ENCODE results near the gene PRLHR.

Gene PRLHR

GRCh38 chr10:118571123-118571522 is 24.3 kb downstream of the PRLHR start:
- ATAC-seq, result no peak; the same call in 2 of the 3 replicates
- no peak for TF ChIP-seq ISL1 (CRISPR knock-in tag; IDR thresholded peaks at IDR 0.05)
- TF ChIP-seq ESRRG (CRISPR knock-in tag; IDR thresholded peaks at IDR 0.05), result no peak
- TF ChIP-seq TSHZ2 (CRISPR knock-in tag; IDR thresholded peaks at IDR 0.05), result no peak
- TF ChIP-seq OSR1 (CRISPR knock-in tag; IDR thresholded peaks at IDR 0.05), result no peak
- TF ChIP-seq ZNF70 (CRISPR knock-in tag; IDR thresholded peaks at IDR 0.05), result no peak
- no peak for TF ChIP-seq CSRNP3 (CRISPR knock-in tag; IDR thresholded peaks at IDR 0.05)

- TF ChIP-seq ISL1 (CRISPR knock-in tag; IDR thresholded peaks at IDR 0.05), result no peak
- TF ChIP-seq ZC3H10 (CRISPR knock-in tag; IDR thresholded peaks at IDR 0.05), result no peak
- no peak for TF ChIP-seq ZNF70 (CRISPR knock-in tag; IDR thresholded peaks at IDR 0.05)
- TF ChIP-seq RARB (CRISPR knock-in tag; IDR thresholded peaks at IDR 0.05), result no peak
- TF ChIP-seq ZNF565 (CRISPR knock-in tag; conservative IDR thresholded peaks at IDR 0.05; ENCODE audit: low read depth), result no peak
- TF ChIP-seq BACH2 (CRISPR knock-in tag; IDR thresholded peaks at IDR 0.05; ENCODE audit: borderline replicate concordance), result no peak
- no peak for TF ChIP-seq GLIS3 (CRISPR knock-in tag; IDR thresholded peaks at IDR 0.05)
- no peak for TF ChIP-seq ARNTL (CRISPR knock-in tag; IDR thresholded peaks at IDR 0.05; ENCODE audit: borderline replicate concordance, low read depth)
- no peak for TF ChIP-seq ESRRG (CRISPR knock-in tag; IDR thresholded peaks at IDR 0.05)
- TF ChIP-seq POU6F1 (CRISPR knock-in tag; IDR thresholded peaks at IDR 0.05; ENCODE audit: borderline replicate concordance, low read depth), result no peak
- no peak for TF ChIP-seq CSRNP3 (CRISPR knock-in tag; IDR thresholded peaks at IDR 0.05)
- no peak for TF ChIP-seq ZNF8 (CRISPR knock-in tag; IDR thresholded peaks at IDR 0.05)
- no peak for TF ChIP-seq OSR1 (CRISPR knock-in tag; IDR thresholded peaks at IDR 0.05)
- no peak for TF ChIP-seq PATZ1 (CRISPR knock-in tag; IDR thresholded peaks at IDR 0.05; ENCODE audit: borderline replicate concordance)
- TF ChIP-seq ZFP30 (CRISPR knock-in tag; IDR thresholded peaks at IDR 0.05), result no peak
- TF ChIP-seq ZFP3 (CRISPR knock-in tag; IDR thresholded peaks at IDR 0.05), result no peak
- no peak for TF ChIP-seq CSDC2 (CRISPR knock-in tag; IDR thresholded peaks at IDR 0.05)
- TF ChIP-seq TCF4 (CRISPR knock-in tag; IDR thresholded peaks at IDR 0.05; ENCODE audit: borderline replicate concordance), result no peak
- no peak for ATAC-seq
These were observed 24.9 kb downstream of the PRLHR start for GRCh38 chr10:118570591-118570990.

- ATAC-seq, result no peak
- TF ChIP-seq RARB (CRISPR knock-in tag; IDR thresholded peaks at IDR 0.05), result no peak
- TF ChIP-seq CSRNP3 (CRISPR knock-in tag; IDR thresholded peaks at IDR 0.05), result no peak
- TF ChIP-seq GLIS3 (CRISPR knock-in tag; IDR thresholded peaks at IDR 0.05), result no peak
- TF ChIP-seq ISL1 (CRISPR knock-in tag; IDR thresholded peaks at IDR 0.05), result no peak
- TF ChIP-seq CREB5 (CRISPR knock-in tag; IDR thresholded peaks at IDR 0.05; ENCODE audit: low read depth), result no peak
- no peak for TF ChIP-seq TSHZ2 (CRISPR knock-in tag; IDR thresholded peaks at IDR 0.05)
- no peak for TF ChIP-seq PPARA (CRISPR knock-in tag; IDR thresholded peaks at IDR 0.05; ENCODE audit: borderline replicate concordance)
- TF ChIP-seq OSR1 (CRISPR knock-in tag; IDR thresholded peaks at IDR 0.05), result no peak
- TF ChIP-seq ZNF8 (CRISPR knock-in tag; IDR thresholded peaks at IDR 0.05), result no peak
- no peak for TF ChIP-seq ZNF70 (CRISPR knock-in tag; IDR thresholded peaks at IDR 0.05)
These were observed 25.6 kb downstream of the PRLHR start for GRCh38 chr10:118569882-118570252.
